Lung (tissue), 12 donors: ENCODE data around the gene NELL2. TPM values are rescaled to one million over a fixed set of nuclear protein-coding genes. Genes with fewer than 3 reads are reported as not detected.

Experiments
- ATAC-seq: fragments of 200-7000 bp; cut with Tn5 transposase; one replicate; pipeline ENCODE4 v1.9.1; 2020; ENCODE audit warnings: moderate number of reproducible peaks; ENCODE audit not compliant: insufficient read depth, low FRiP score
- DNase-seq, 3 donors: peaks; one replicate each; pipeline ENCODE4 v3.0.0-alpha.2; 2013 to 2017
- H3K27ac ChIP-seq, 2 donors: one replicate each; pipeline ENCODE4 v1.5.1; 2013; ENCODE audit warnings: mild to moderate bottlenecking in 2 of 2, moderate library complexity in 2 of 2, control low read depth in 1 of 2, inconsistent platforms in 1 of 2, low read depth in 1 of 2, low read length in 1 of 2
- H3K27me3 ChIP-seq, 3 donors: one replicate each; pipeline ENCODE4 v1.5.1; 2013; ENCODE audit warnings: low read length in 2 of 3; ENCODE audit not compliant: control insufficient read depth in 3 of 3, insufficient read depth in 3 of 3
- H3K36me3 ChIP-seq, 4 donors: one replicate each; pipeline ENCODE4 v1.5.1; 2013; ENCODE audit warnings: low read length in 4 of 4, mild to moderate bottlenecking in 1 of 4, moderate library complexity in 1 of 4; ENCODE audit not compliant: control insufficient read depth in 4 of 4, insufficient read depth in 4 of 4
- H3K4me1 ChIP-seq, 5 donors: one replicate each; pipeline ENCODE4 v1.5.1; 2013; ENCODE audit warnings: low read length in 5 of 5, mild to moderate bottlenecking in 2 of 5, moderate library complexity in 1 of 5; ENCODE audit not compliant: control insufficient read depth in 5 of 5, insufficient read depth in 5 of 5
- H3K4me3 ChIP-seq: one replicate; pipeline ENCODE4 v1.5.1; 2013; ENCODE audit warnings: mild to moderate bottlenecking, control low read depth, moderate library complexity
- H3K9ac ChIP-seq, 2 donors: one replicate each; pipeline ENCODE4 v1.5.1; 2013; ENCODE audit warnings: low read length in 2 of 2, control low read depth in 1 of 2; ENCODE audit not compliant: insufficient read depth in 1 of 2
- H3K9me3 ChIP-seq, 4 donors: one replicate each; pipeline ENCODE4 v1.5.1; 2013; ENCODE audit warnings: low read length in 3 of 4, mild to moderate bottlenecking in 1 of 4, moderate library complexity in 1 of 4; ENCODE audit not compliant: control insufficient read depth in 4 of 4, insufficient read depth in 3 of 4
- CTCF ChIP-seq: IDR thresholded peaks from 2 replicates; pipeline ENCODE4 v1.5.1; 2012; ENCODE audit warnings: mild to moderate bottlenecking; ENCODE audit errors: control extremely low read depth, extremely low read depth
- WGBS, 2 donors: extraction: QIAGEN DNeasy Blood & Tissue Kit; methylation state at CpG; one replicate each; pipeline ENCODE4 v1.1.7; 2013; 5-methylcytosine and 5-hydroxymethylcytosine counted together
- polyA plus RNA-seq, 2 donors: library from polyadenylated mRNA; stranded (reverse); fragments of 200-250 nt; gene quantifications; one replicate each; pipeline ENCODE4 v1.2.1, GENCODE V29; 2013
- total RNA-seq, 2 donors: library from RNA; depleted of rRNA in 1 of 2; stranded (reverse); fragments of >200 nt in 1 of 2; gene quantifications; one replicate each; pipeline ENCODE4 v1.2.1, GENCODE V29; 2014 to 2021
- donor health status: control.
- donor health status: control.
- donor health status: Bipolar disorder and iron deficiency.
- donor health status: healthy.
- donor health status: DM: yes; HTN: yes; CAD: no.

NELL2 gene
- total and polyA plus RNA-seq, 4 donors: 2.2 to 15.9 (median 8.6) TPM

- 72 to 77% methylated on average over 2 of the region's 2 CpGs for WGBS, 2 donors
- no peak overlapping the region for H3K9ac ChIP-seq
- no peak for TF ChIP-seq CTCF
Observed at GRCh38 chr12:44720265-44720664, 155.8 kb downstream of the NELL2 start.

GRCh38 chr12:44717612-44718011 is 158.5 kb downstream of the NELL2 start:
- no peak overlapping the region for H3K9ac ChIP-seq
- DNase-seq: no peak
- H3K9me3 ChIP-seq: no peaks in the 10 kb centered on the region
- peaks cover 0 to 23% (median 4%) of the 10 kb centered on the region in 3 donors for H3K27me3 ChIP-seq
- no peak for TF ChIP-seq CTCF
- ATAC-seq: no peak
- no peak overlapping the region for H3K27ac ChIP-seq
- H3K36me3 ChIP-seq: no peaks in the 10 kb centered on the region
- 79 to 85% methylated on average over 2 of the region's 2 CpGs for WGBS, 2 donors
- no peaks in the 10 kb centered on the region for H3K4me1 ChIP-seq
- no peak overlapping the region for H3K4me3 ChIP-seq

More at GRCh38 chr12:44720265-44720664, 155.8 kb downstream of the NELL2 start:
- ATAC-seq (no peak), DNase-seq (no peak)
- H3K4me3 ChIP-seq: no peak overlapping the region
- no peaks in the 10 kb centered on the region for H3K36me3 ChIP-seq
- H3K4me1 ChIP-seq: no peaks in the 10 kb centered on the region
- peaks cover 0 to 13% (median 0%) of the 10 kb centered on the region in 3 donors for H3K27me3 ChIP-seq
- H3K27ac ChIP-seq: no peak overlapping the region
- H3K9me3 ChIP-seq: no peaks in the 10 kb centered on the region

GRCh38 chr12:44716711-44717110 is 159.4 kb downstream of the NELL2 start:
- no peak overlapping the region for H3K27ac ChIP-seq
- no peak for ATAC-seq
- peaks cover 0 to 23% (median 7%) of the 10 kb centered on the region in 3 donors for H3K27me3 ChIP-seq
- 89 to 91% methylated on average over 2 of the region's 2 CpGs for WGBS, 2 donors
- no peak overlapping the region for H3K9ac ChIP-seq
- H3K4me3 ChIP-seq: no peak overlapping the region
- no peak for DNase-seq
- no peaks in the 10 kb centered on the region for H3K4me1 ChIP-seq
- H3K9me3 ChIP-seq: no peaks in the 10 kb centered on the region
- no peak for TF ChIP-seq CTCF
- no peaks in the 10 kb centered on the region for H3K36me3 ChIP-seq

GRCh38 chr12:44711736-44712135 is 164.4 kb downstream of the NELL2 start:
- no peak for DNase-seq
- Histone ChIP-seq H3K27ac (no peak overlapping the region), H3K4me3 (no peak overlapping the region), H3K9me3 (no peaks in the 10 kb centered on the region), H3K4me1 (no peaks in the 10 kb centered on the region), H3K36me3 (no peaks in the 10 kb centered on the region), H3K27me3 (peaks cover 0 to 52% (median 7%) of the 10 kb centered on the region in 3 donors), H3K9ac (no peak overlapping the region)
- 85 to 93% methylated on average over 1 of the region's 1 CpG for WGBS, 2 donors
- no peak for ATAC-seq
- TF ChIP-seq CTCF: no peak
